ENCODE measurements around the gene HSD17B14.

GRCh38 chr19:48772503-48772953, 63.8 kb downstream of the HSD17B14 start:
- TF ChIP-seq CTCF (IDR thresholded peaks at IDR 0.05) (no peak), EP300 (IDR thresholded peaks at IDR 0.05) (no peak), BHLHE40 (IDR thresholded peaks at IDR 0.05; ENCODE audit: low read depth, low read length) (no peak), RAD21 (conservative IDR thresholded peaks at IDR 0.05 in 1 of 2, IDR thresholded peaks at IDR 0.05 in 1 of 2) (no peak), SREBF2 (IDR thresholded peaks at IDR 0.05) (no peak), PHF8 (IDR thresholded peaks at IDR 0.05; ENCODE audit: borderline replicate concordance, low read depth) (no peak), POLR2A (IDR thresholded peaks at IDR 0.05; ENCODE audit: low read length) (no peak), USF2 (IDR thresholded peaks at IDR 0.05) (no peak), CBX2 (IDR thresholded peaks at IDR 0.05; ENCODE audit: borderline replicate concordance, low read depth) (no peak), GATA3 (IDR thresholded peaks at IDR 0.05; ENCODE audit: borderline replicate concordance) (no peak), CHD2 (IDR thresholded peaks at IDR 0.05; ENCODE audit: low read length, partially characterized antibody) (no peak), CHD4 (IDR thresholded peaks at IDR 0.05; ENCODE audit: borderline replicate concordance) (no peak), ESRRA (IDR thresholded peaks at IDR 0.05; ENCODE audit: borderline replicate concordance, low read length) (no peak), NPAS2 (CRISPR knock-in tag; IDR thresholded peaks at IDR 0.05; ENCODE audit: borderline replicate concordance) (no peak)
